B cell (primary cell): Measurements from ENCODE around the gene IL20RB. TPM values are rescaled to one million over a fixed set of nuclear protein-coding genes. Genes with fewer than 3 reads are reported as not detected.
A peak's percentile ranks its signal among the peaks of the same experiment; 100 is the strongest.

Experiments
- ATAC-seq: fragments of 200-7000 bp; cut with Tn5 transposase; one replicate; pipeline ENCODE4 v1.10.0; 2021; ENCODE audit warnings: low read depth, mild to moderate bottlenecking, moderate number of reproducible peaks, moderate library complexity
- CTCF ChIA-PET: fragments of 350-600 bp; sonication (Branson Sonifier 250); formaldehyde crosslinking; loops from one replicate; lab custom pipeline; 2021; ENCODE audit warnings: antibody characterized with exemption, inconsistent platforms; lab: Charles Lee
- POLR2A ChIA-PET: fragments of 350-600 bp; sonication (Branson Sonifier 250); formaldehyde crosslinking; loops from one replicate; lab custom pipeline; 2021; ENCODE audit warnings: antibody characterized with exemption; lab: Charles Lee
- DNase-seq: peaks from one replicate; pipeline ENCODE4 v3.0.0; 2013
- H2AFZ ChIP-seq: 2 replicates; pipeline ENCODE4 v1.6.1; 2012; ENCODE audit warnings: mild to moderate bottlenecking, low read depth, low read length; ENCODE audit not compliant: insufficient read depth, poor library complexity, severe bottlenecking
- H3K27ac ChIP-seq, 2 donors: 1 replicate in 1 of 2; 2 replicates in 1 of 2; pipeline ENCODE4 v1.5.1; 2012 to 2013; ENCODE audit warnings: low read length in 2 of 2, mild to moderate bottlenecking in 2 of 2, moderate library complexity in 1 of 2
- H3K27me3 ChIP-seq, 4 experiments: fragments of 200-600 bp in 1 of 4; sonication (generic) in 1 of 4; replicated peaks in 1 of 4; 1 replicate in 2 of 4; 2 replicates in 2 of 4; pipeline versions ENCODE4 v1.6.1 to v1.7.0; 2013 to 2016; ENCODE audit warnings: low read length in 3 of 4, mild to moderate bottlenecking in 2 of 4, mixed read lengths in 1 of 4, moderate library complexity in 1 of 4; ENCODE audit not compliant: insufficient read depth in 4 of 4, control insufficient read depth in 3 of 4; ENCODE audit errors: control extremely low read depth in 1 of 4
- H3K36me3 ChIP-seq, 2 experiments: replicated peaks in 1 of 2; 1 replicate in 1 of 2; 2 replicates in 1 of 2; pipeline versions ENCODE4 v1.6.1 to v1.7.1; 2013; ENCODE audit warnings: low read length in 1 of 2; ENCODE audit not compliant: insufficient read depth in 2 of 2, control insufficient read depth in 1 of 2; ENCODE audit errors: control extremely low read depth in 1 of 2, extremely low read depth in 1 of 2
- H3K4me1 ChIP-seq, 2 donors: fragments of 200-600 bp in 1 of 2; sonication (generic) in 1 of 2; 1 replicate in 1 of 2; 2 replicates in 1 of 2; pipeline versions ENCODE4 v1.5.1 to v1.6.1; 2013 to 2017; ENCODE audit warnings: low read length in 2 of 2; ENCODE audit not compliant: control insufficient read depth in 2 of 2, insufficient read depth in 2 of 2
- H3K4me2 ChIP-seq: replicated peaks from 2 replicates; pipeline ENCODE3; 2012; ENCODE audit warnings: mild to moderate bottlenecking, low read depth, low read length; ENCODE audit not compliant: poor library complexity, severe bottlenecking
- H3K4me3 ChIP-seq, 5 experiments: fragments of 200-600 bp in 1 of 5; sonication (generic) in 1 of 5; 1 replicate in 3 of 5; 2 replicates in 2 of 5; pipeline versions ENCODE4 v1.5.1 to v1.7.0; 2011 to 2016; ENCODE audit warnings: low read length in 4 of 5, mild to moderate bottlenecking in 4 of 5, low read depth in 2 of 5, control low read depth in 1 of 5, moderate library complexity in 1 of 5; ENCODE audit not compliant: insufficient read depth in 1 of 5; ENCODE audit errors: control extremely low read depth in 1 of 5, extremely low read depth in 1 of 5
- H3K79me2 ChIP-seq: fragments of 200-600 bp; sonication (generic); one replicate; pipeline ENCODE4 v1.6.0; 2016; ENCODE audit warnings: low read length; ENCODE audit not compliant: control insufficient read depth, insufficient read depth
- H3K9ac ChIP-seq: fragments of 200-600 bp; sonication (generic); 2 replicates; pipeline ENCODE4 v1.6.1; 2017; ENCODE audit warnings: mild to moderate bottlenecking, low read length, moderate library complexity
- H3K9me3 ChIP-seq, 3 donors: one replicate each; pipeline versions ENCODE4 v1.6.1 to v1.7.1; 2013; ENCODE audit warnings: low read length in 2 of 3; ENCODE audit not compliant: control insufficient read depth in 2 of 3, insufficient read depth in 1 of 3; ENCODE audit errors: control extremely low read depth in 1 of 3
- H4K20me1 ChIP-seq: 2 replicates; pipeline ENCODE4 v1.6.0; 2012; ENCODE audit warnings: mild to moderate bottlenecking, low read length; ENCODE audit not compliant: insufficient read depth, control insufficient read depth, poor library complexity, severe bottlenecking
- H3K27ac Mint-ChIP-seq: one replicate; pipeline ENCODE4 v1.8.0; 2021; ENCODE audit warnings: mixed read lengths
- H3K27me3 Mint-ChIP-seq: one replicate; pipeline ENCODE4 v1.8.0; 2021; ENCODE audit warnings: mixed read lengths
- H3K4me1 Mint-ChIP-seq: one replicate; pipeline ENCODE4 v1.8.0; 2021; ENCODE audit warnings: mixed read lengths
- H3K4me3 Mint-ChIP-seq: one replicate; pipeline ENCODE4 v1.8.0; 2021; ENCODE audit warnings: mixed read lengths
- H3K9me3 Mint-ChIP-seq: one replicate; pipeline ENCODE4 v1.8.0; 2022; ENCODE audit warnings: mixed read lengths; ENCODE audit not compliant: insufficient read depth
- EZH2 ChIP-seq: IDR thresholded peaks from 2 replicates; pipeline ENCODE4 v1.6.1; 2012; ENCODE audit warnings: borderline replicate concordance, low read depth, mild to moderate bottlenecking, moderate library complexity, low read length; ENCODE audit not compliant: insufficient read depth, poor library complexity, severe bottlenecking
- WGBS: methylation state at CpG from one replicate; pipeline ENCODE4 v1.1.5; 2013; ENCODE audit warnings: missing lambda C conversion rate; ENCODE audit not compliant: insufficient coverage; 5-methylcytosine and 5-hydroxymethylcytosine counted together
- intact Hi-C: fragments of 100-400 bp; cut with micrococcal nuclease; formaldehyde crosslinking; loops from one replicate; pipeline ENCODE4 v1.10.0; 2022
- polyA plus RNA-seq: library from polyadenylated mRNA; depleted of rRNA; stranded (reverse); fragments of >200 nt; gene quantifications from 2 replicates; pipeline ENCODE4 v1.2.3, GENCODE V29; 2012
- total RNA-seq, 2 donors: library from RNA; stranded (reverse); fragments of 120-200 nt in 1 of 2; gene quantifications; 1 replicate in 1 of 2; 2 replicates in 1 of 2; pipeline versions ENCODE4 v1.2.3 to v1.2.4, GENCODE V29; 2013 to 2022
- TF ChIP-seq, protein P1 (sequence below): fragments of 200-600 bp; IDR thresholded peaks from one replicate; pipeline ENCODE4 v1.8.0; 2022; ENCODE audit warnings: antibody characterized with exemption, mild to moderate bottlenecking

IL20RB gene
- total and polyA plus RNA-seq, 2 donors (not counting 1 experiment from before 2014, with no cell fraction given): 0.22 to 0.84 TPM

DNA sequence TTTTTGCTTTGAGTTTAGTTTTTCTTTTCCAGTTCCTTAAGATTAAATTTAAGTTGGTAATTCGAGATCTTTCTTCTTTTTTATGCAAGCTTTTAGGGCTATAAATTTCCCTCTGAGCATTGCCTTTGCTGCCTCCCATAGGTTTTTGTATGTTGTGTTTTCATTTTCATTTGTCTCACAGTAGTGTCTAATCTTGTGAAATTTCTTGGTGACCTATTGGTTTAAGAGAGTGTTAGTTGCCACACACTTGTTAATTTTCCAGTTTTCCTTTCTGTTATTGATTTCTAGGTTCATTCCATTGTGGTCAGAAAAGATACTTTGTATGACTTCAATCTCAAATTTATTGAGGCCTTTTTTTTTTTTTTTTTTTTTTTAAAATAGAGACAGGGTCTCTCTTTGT is 18.3 kb upstream of the IL20RB start:
- H3K4me1 ChIP-seq: peaks cover 0 to 19% of the 10 kb centered on the region in 2 donors
- intact Hi-C loops: loop anchor here (5.0 kb wide), 1 partner anchor 37 kb away; no protein-coding TSS in a partner anchor
- H3K4me3 ChIP-seq: no peak overlapping the region
- peaks cover 0 to 1% of the 10 kb centered on the region in 2 experiments for H3K36me3 ChIP-seq
- H3K4me3 Mint-ChIP-seq: no peak overlapping the region
- peak overlapping the region; percentile 0 for H3K4me2 ChIP-seq
- TF ChIP-seq, protein P1, sequence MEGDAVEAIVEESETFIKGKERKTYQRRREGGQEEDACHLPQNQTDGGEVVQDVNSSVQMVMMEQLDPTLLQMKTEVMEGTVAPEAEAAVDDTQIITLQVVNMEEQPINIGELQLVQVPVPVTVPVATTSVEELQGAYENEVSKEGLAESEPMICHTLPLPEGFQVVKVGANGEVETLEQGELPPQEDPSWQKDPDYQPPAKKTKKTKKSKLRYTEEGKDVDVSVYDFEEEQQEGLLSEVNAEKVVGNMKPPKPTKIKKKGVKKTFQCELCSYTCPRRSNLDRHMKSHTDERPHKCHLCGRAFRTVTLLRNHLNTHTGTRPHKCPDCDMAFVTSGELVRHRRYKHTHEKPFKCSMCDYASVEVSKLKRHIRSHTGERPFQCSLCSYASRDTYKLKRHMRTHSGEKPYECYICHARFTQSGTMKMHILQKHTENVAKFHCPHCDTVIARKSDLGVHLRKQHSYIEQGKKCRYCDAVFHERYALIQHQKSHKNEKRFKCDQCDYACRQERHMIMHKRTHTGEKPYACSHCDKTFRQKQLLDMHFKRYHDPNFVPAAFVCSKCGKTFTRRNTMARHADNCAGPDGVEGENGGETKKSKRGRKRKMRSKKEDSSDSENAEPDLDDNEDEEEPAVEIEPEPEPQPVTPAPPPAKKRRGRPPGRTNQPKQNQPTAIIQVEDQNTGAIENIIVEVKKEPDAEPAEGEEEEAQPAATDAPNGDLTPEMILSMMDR: no peak
- no peak for TF ChIP-seq EZH2
- ChIA-PET CTCF (interaction anchor here (1.2 kb wide), 1 partner anchor 20 kb away, joined by 3 read pairs; no protein-coding TSS in a partner anchor), POLR2A (interaction anchor here (0.7 kb wide), 1 partner anchor 210 kb away, joined by 5 read pairs; no protein-coding TSS in a partner anchor)
- H3K9ac ChIP-seq: no peak overlapping the region
- DNase-seq: no peak
- peaks cover 44% of the 10 kb centered on the region for H3K4me1 Mint-ChIP-seq
- no CpG with 5 or more reads among the region's 1 CpG for WGBS
- H3K27me3 Mint-ChIP-seq: no peaks in the 10 kb centered on the region
- no peaks in the 10 kb centered on the region for H3K27me3 ChIP-seq
- H3K9me3 ChIP-seq: no peaks in the 10 kb centered on the region
- H4K20me1 ChIP-seq: peaks cover 4% of the 10 kb centered on the region
- H3K9me3 Mint-ChIP-seq: peaks cover 10% of the 10 kb centered on the region
- H3K27ac Mint-ChIP-seq: no peak overlapping the region
- ATAC-seq: no peak
- H3K79me2 ChIP-seq: peaks cover 71% of the 10 kb centered on the region
- no peak overlapping the region for H3K27ac ChIP-seq
- H2AFZ ChIP-seq: no peak overlapping the region

DNA sequence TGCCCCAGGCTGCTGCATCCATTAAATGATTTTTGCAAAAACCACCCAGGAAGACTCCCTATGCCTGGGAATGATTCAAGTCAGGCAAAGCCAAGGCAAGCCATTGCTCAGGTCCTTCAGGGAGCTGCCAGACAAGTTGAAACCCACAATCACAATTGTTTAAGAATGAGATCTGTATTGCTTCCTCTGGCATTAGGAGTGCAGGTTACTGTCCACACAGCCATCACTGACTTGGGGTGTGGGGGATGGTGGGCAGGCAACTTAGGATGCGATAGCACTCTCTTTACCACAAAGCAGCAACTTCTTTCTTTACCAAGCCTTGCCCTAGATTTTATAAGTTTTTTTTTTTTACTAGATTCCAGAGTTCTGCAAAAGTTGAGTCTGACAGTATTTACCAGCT is 15.0 kb upstream of the IL20RB start:
- H3K9me3 Mint-ChIP-seq: no peaks in the 10 kb centered on the region
- Histone ChIP-seq H2AFZ (no peak overlapping the region), H4K20me1 (peaks cover 4% of the 10 kb centered on the region), H3K27ac (no peak overlapping the region), H3K9ac (no peak overlapping the region), H3K4me1 (peaks cover 2 to 22% of the 10 kb centered on the region in 2 donors), H3K9me3 (no peaks in the 10 kb centered on the region), H3K27me3 (no peaks in the 10 kb centered on the region), H3K4me3 (no peak overlapping the region), H3K79me2 (peaks cover 45% of the 10 kb centered on the region), H3K4me2 (no peak overlapping the region), H3K36me3 (peaks cover 10% of the 10 kb centered on the region in 2 experiments)
- H3K27ac Mint-ChIP-seq: no peak overlapping the region
- peaks cover 44% of the 10 kb centered on the region for H3K4me1 Mint-ChIP-seq
- H3K4me3 Mint-ChIP-seq: no peak overlapping the region
- no peak for TF ChIP-seq EZH2
- TF ChIP-seq, protein P1: no peak
- H3K27me3 Mint-ChIP-seq: no peaks in the 10 kb centered on the region
- intact Hi-C loops: no loop called here
- ChIA-PET POLR2A (no interaction called here), CTCF (interaction anchor here (1.3 kb wide), 1 partner anchor 551 kb away, joined by 3 read pairs; no protein-coding TSS in a partner anchor)
- no peak for DNase-seq
- no peak for ATAC-seq
- WGBS: no CpG with 5 or more reads among the region's 1 CpG
